GM12864 (cell line): ENCODE data around the gene E4F1.

Experiments
- DNase-seq: peaks from one replicate; pipeline ENCODE4 v3.0.0-alpha.2; 2011; ENCODE audit warnings: low read depth
- H3K4me3 ChIP-seq: 2 replicates; pipeline ENCODE4 v1.5.1; 2011; ENCODE audit warnings: mild to moderate bottlenecking, low read depth, low read length, control low read depth
- TF ChIP-seq, protein P1 (sequence below): IDR thresholded peaks from 2 replicates; pipeline ENCODE4 v1.5.1; 2011; ENCODE audit warnings: low read depth, mild to moderate bottlenecking, moderate library complexity, low read length, control low read depth, inconsistent platforms; ENCODE audit errors: missing control alignments

Gene E4F1

DNA sequence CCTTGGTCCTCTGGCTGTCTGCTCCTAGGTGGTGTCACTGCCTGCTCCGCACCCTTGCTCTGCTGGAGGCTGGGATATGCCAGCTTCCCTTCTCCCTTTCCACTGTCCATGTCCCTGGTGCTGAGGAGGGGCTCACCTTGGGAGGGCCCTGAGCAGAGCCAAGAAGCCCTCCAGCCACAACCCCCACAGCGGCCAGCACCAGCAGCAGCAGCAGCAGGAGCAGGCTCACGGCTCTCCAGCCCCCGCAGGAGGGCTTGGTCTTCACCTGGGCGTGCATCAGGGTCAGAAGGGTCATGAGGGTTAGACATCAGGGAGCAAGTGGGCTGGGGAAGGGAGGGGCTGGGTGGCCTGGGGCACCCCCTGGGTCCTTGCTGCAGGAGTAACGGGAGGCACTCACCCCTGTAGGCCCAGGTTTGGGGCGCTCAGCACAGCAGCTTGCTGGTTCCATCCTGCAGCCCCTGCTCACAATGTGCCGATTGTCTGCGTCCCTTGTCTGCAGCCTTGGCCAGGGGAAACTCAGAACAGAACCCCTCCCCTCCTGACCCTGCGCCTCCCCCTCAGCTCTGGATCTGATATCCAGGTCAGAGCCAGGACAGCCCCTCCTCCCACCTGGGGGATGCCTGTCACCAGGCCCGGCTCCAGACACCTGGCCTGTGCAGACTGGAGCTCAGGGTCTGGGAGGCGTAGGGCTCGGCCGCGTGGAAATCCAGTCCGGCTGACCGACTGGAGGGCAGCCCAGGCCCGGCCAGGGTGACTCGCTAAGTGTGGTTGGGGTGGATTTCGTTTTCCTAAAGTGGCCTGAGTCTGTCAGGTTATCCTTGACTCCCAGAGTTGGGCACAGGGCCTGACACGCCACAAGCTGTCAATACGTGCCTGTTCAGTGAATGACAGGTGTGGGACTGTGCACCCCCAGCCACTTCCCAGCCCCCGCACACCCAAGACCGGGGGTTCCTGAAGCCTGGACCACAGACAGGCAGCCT, 12.7 kb upstream of the E4F1 start, which contains the start of gene BRICD5:
BRICD5 (minus strand) TSS at position 478 of the 980 bp plus-strand sequence; CDS start at position 448, 30 bp downstream.
- TF ChIP-seq, protein P1, sequence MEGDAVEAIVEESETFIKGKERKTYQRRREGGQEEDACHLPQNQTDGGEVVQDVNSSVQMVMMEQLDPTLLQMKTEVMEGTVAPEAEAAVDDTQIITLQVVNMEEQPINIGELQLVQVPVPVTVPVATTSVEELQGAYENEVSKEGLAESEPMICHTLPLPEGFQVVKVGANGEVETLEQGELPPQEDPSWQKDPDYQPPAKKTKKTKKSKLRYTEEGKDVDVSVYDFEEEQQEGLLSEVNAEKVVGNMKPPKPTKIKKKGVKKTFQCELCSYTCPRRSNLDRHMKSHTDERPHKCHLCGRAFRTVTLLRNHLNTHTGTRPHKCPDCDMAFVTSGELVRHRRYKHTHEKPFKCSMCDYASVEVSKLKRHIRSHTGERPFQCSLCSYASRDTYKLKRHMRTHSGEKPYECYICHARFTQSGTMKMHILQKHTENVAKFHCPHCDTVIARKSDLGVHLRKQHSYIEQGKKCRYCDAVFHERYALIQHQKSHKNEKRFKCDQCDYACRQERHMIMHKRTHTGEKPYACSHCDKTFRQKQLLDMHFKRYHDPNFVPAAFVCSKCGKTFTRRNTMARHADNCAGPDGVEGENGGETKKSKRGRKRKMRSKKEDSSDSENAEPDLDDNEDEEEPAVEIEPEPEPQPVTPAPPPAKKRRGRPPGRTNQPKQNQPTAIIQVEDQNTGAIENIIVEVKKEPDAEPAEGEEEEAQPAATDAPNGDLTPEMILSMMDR, result no peak
- no peak within 1 kb of the TSS for H3K4me3 ChIP-seq
- DNase-seq, result no peak

DNA sequence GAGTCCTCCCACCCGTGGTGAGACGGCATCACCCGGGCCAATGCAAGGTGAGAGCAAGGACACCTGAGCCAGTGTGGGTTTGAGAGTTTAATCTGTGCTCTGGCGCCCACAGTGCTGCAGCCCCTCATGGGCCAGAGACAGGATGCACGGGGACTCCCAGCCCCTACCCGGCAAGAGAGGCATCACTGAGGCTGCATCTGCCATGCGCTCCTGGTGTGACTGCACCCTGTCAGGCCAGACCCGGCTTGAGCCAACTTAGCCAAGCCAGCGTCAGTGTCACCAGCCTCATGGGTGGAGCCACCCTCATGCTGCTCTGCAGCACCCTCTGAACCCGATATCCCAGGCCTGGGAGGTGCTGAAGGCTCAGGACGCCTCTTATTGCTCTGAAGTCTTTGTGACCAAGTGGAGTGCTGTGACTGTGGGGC, 11.5 kb upstream of the E4F1 start:
- TF ChIP-seq, protein P1, result no peak
- no peak overlapping the region for H3K4me3 ChIP-seq
- no peak for DNase-seq

DNA sequence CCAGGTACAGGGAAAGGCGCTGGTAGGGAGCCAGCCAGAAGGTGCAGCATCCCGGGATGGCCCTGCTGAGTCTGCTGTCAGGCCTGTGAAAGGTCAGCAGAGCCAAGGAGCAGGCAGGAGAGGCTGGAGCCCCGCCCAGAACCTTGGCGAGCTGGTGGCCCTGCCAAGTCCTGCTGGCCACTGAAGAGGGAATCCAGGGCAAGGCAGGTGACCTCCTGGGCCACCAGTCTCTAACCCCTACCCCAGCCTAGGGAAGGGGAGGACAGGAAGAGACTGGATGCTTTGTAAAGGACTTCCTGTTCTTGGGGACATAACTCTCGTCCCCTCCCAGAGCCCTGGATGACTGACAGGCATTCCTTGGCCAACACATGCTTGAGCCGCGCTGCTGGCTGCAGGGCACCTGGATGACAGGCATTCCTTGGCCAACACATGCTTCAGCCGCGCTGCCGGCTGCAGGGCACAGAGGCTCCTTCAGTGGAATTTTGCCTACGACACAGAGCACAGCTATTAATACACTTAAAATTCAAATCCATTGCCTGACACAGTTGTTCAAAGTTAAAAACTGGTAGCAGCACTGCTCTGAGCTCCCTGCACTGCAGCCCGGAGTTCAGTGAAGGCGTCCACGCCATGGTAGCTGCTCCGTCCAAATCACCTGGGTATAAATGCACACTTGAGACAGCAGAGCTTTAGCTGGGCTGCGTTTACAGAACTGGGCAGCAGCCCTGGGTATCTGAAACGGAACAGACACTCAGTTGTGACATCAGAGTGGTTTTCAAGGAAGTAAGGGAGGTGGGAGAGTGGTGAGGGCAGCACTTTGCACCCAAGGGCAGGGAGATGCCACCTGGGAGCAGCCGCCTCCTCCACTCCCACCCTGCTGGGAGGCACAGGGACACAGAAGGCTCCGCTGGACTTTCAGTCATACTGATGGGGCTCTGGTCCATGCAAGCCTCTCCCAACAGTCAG, 10.7 kb upstream of the E4F1 start:
- H3K4me3 ChIP-seq, result peak overlapping the region; percentile 98
- TF ChIP-seq, protein P1, result no peak
- DNase-seq, result no peak

DNA sequence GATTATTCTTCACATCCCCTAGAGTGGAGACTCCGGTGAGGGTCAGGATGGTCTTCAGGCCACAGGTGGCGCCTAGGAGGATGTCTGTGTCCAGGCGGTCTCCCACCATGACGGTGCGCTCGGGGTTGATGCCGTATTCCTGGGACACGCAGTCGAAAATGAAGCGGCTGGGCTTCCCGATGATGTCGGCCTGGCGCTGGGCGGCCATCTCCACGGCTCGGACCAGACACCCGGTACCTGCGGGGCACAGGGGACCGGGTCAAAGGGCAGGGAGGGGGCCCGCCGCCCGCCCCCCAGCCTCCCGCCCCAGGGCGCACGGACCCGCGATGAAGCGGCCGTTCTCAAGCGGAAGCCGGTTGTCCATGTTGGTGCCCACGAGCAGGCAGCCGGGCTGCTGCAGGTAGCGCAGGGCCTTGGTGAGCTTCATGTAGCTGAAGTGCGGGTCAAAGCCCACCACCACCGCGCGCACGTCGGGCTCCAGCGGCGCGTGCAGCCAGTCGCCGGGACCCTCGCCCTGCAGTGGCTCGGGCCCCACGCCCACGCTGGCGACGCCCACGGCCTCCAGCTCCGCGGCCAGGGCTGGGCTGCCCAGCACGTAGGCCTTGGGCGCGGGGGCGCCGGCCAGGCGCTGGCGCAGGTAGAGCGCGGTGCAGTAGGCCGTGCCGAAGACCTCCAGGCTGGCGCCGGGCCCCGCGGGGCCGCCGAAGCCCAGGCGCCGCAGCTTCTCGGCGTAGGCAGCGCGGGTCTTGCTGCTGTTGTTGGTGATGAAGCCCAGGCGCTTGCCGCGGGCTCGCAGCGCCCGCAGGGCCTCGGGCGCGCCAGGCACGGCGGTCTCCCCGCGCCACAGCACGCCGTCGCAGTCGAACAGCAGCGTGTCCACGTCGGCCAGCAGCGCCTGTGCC, 9.3 kb upstream of the E4F1 start:
- DNase-seq, result no peak
- TF ChIP-seq, protein P1, result no peak
- H3K4me3 ChIP-seq, result peak overlapping the region; percentile 98

DNA sequence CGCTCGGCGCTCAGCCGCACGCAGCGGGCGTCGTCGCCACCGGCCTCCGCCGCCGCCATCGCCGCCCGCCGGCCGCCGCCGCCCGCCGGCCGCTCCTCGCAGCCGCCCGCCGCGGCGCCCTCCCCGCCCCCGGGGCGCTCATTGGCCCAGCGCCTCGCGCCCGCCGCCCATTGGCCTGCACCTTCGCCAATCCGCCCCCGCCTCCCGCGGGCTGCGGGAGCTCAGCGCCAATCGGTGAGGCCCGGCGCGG, 8.7 kb upstream of the E4F1 start, which contains the start of gene PGP:
PGP (minus strand) TSS at position 122 of the 250 bp plus-strand sequence; CDS start at position 59, 63 bp downstream.
- TF ChIP-seq, protein P1, result no peak
- no peak for DNase-seq
- H3K4me3 ChIP-seq, result peak within 1 kb of the TSS; percentile 98

DNA sequence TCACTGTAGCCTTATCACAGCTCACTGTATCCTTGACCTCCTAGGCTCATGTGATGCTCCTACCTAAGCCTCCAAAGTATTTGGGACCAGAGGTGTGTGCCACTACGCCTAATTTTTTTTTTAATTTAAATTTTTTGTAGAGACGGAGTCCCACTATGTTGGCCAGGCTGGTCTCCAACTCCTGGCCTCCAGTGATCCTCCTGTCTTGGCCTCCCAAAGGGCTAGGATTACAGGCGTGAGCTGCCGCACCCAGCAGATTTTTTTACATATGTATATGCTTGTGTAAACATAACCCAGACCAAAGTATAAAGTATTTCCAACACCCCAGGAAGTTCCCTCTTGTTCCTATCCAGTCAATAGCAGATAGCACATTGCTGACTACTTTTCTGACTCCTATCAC, 7.1 kb upstream of the E4F1 start:
- TF ChIP-seq, protein P1, result no peak
- H3K4me3 ChIP-seq, result peak overlapping the region; percentile 55
- no peak for DNase-seq
